HFF-Myc (cell line): Measurements from ENCODE around the gene PADI1.

Experiments
- DNase-seq: peaks from one replicate; pipeline ENCODE4 v3.0.0-alpha.2; 2011; ENCODE audit warnings: low read depth; ENCODE audit errors: extremely low read depth
- H3K4me3 ChIP-seq: replicated peaks from 2 replicates; pipeline ENCODE4 v1.5.1; 2011; ENCODE audit warnings: low read depth, mild to moderate bottlenecking, control low read depth, low read length
- TF ChIP-seq, protein P1 (sequence below): IDR thresholded peaks from 2 replicates; pipeline ENCODE4 v1.5.1; 2012; ENCODE audit warnings: mild to moderate bottlenecking, low read depth, low read length, control low read depth; ENCODE audit errors: missing control alignments

The PADI1 gene

DNA sequence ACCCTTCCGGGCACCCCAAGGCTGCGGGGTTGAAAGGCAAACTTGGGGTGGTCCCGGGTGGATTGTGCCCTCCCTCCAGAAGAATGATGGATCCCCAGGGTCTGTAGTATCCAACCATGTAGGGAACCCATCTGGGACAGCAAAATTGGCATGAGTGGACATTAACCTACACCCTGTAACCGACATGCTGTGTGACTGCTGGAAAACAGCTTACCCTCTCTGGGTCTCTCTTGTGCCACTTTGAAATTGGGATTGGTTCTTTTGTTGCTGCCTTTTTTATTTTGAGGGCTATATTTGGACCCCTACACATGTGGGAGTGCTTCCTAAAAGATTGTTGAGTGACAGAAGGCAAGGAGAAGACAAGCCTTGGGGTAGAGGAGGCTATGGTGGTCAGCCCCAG lies 19.5 kb downstream of the PADI1 start:
- TF ChIP-seq, protein P1, sequence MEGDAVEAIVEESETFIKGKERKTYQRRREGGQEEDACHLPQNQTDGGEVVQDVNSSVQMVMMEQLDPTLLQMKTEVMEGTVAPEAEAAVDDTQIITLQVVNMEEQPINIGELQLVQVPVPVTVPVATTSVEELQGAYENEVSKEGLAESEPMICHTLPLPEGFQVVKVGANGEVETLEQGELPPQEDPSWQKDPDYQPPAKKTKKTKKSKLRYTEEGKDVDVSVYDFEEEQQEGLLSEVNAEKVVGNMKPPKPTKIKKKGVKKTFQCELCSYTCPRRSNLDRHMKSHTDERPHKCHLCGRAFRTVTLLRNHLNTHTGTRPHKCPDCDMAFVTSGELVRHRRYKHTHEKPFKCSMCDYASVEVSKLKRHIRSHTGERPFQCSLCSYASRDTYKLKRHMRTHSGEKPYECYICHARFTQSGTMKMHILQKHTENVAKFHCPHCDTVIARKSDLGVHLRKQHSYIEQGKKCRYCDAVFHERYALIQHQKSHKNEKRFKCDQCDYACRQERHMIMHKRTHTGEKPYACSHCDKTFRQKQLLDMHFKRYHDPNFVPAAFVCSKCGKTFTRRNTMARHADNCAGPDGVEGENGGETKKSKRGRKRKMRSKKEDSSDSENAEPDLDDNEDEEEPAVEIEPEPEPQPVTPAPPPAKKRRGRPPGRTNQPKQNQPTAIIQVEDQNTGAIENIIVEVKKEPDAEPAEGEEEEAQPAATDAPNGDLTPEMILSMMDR = no peak
- H3K4me3 ChIP-seq = no peak overlapping the region
- no peak for DNase-seq

DNA sequence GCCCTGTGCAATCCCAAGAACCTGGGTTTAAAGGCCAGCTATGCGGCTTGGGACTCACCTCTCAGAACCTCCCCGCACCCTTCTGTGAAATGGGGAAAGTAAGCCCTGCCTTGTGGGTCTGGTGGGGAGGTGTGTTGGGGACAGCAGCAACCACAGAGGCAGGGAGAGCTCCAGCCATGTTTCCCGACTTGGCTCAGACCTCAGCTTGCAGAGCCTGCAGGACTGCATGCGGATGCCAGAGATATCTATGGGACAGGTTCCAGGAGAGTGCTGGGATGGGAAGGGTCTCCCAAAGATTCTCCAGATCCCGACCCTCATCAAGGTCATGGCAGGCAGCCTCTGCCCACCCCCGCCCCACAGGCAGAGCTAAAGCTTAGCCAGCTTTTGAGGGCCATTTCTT lies 20.2 kb downstream of the PADI1 start:
- TF ChIP-seq, protein P1 = no peak
- DNase-seq = no peak
- H3K4me3 ChIP-seq = no peak overlapping the region

DNA sequence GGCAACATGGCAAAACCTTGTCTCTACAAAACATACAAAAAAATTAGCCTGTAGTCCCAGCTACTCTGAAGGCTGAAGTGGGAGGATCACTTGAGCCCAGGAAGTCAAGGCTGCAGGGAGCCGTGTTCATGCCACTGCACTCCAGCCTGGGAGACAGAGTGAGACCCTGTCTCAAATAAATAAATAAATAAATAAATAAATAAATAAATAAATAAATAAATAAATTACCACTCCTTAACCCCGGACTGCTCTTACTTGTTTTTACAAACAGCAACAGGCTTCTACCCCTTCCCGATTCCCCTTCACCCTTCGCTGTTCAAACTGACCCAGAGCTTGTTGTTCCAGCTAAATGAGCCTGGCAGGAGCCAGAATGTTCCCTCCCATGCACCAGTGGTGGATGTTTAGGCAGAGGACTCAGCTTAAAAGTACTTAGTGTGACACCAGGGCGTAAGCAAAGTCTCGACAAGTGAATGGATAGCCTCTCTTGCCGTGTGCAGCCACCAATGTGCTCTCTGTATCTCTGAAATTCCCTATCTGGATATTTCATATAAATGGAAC lies 22.5 kb downstream of the PADI1 start:
- DNase-seq = no peak
- TF ChIP-seq, protein P1 = no peak
- H3K4me3 ChIP-seq = no peak overlapping the region

DNA sequence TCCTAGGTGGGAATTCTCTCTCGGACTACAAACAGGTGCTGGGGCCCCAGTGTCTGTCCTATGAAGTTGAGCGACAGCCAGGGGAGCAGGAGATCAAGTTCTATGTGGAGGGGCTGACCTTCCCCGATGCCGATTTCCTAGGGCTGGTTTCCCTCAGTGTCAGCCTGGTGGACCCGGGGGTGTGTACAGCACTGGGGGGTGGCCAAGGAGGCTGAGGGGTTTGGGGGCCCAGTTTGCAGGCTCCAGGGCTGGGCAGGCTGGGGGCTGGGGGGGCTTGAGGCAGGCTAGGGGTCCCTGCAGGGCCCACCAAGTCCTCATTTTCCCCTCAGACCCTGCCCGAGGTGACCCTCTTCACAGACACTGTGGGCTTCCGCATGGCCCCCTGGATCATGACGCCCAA lies 23.7 kb downstream of the PADI1 start:
- no peak for DNase-seq
- no peak overlapping the region for H3K4me3 ChIP-seq

DNA sequence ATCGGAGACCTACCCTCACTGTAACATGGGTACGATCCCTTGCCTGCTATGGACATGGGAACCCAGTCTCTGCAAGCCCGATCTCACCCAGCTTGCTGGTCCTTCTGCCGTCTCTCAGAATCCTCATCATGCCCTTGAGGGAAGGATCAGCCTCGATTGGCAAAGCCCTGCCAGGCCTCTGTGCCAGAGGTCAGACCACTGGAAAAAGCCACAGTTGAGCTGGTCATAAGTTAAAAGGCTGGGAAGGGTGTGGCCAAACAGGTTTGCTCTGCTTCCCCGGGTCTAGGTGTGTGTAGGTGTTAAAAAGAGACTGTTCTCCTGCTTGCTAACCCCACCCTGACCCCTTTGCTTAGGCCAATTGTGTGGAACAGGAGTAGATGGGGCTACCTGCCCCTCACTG lies 24.5 kb downstream of the PADI1 start:
- TF ChIP-seq, protein P1 = no peak
- no peak overlapping the region for H3K4me3 ChIP-seq
- no peak for DNase-seq

More for the DNA sequence above, 23.7 kb downstream of the PADI1 start:
- TF ChIP-seq, protein P1 = no peak

DNA sequence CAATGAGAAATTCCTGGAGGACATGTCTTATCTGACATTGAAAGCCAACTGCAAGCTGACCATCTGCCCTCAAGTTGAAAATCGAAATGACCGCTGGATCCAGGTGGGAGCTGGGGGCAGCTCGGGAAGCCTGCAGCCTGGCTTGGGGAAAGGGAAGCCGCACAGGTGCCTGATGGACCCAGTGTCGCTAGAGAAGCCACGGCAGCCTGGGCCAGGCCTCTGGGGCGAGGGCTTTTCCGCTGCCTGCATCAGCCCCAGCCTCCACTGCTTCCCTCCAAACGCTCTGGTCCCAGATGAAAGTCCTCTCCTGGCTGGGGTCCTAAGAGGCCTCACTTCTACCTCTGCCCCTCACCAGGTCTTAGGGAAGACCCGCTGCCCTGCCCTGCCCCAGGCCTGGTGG lies 25.2 kb downstream of the PADI1 start:
- DNase-seq = no peak
- TF ChIP-seq, protein P1 = no peak
- H3K4me3 ChIP-seq = no peak overlapping the region
